ENCODE data around the gene SLC25A39. TPM values are rescaled to one million over a fixed set of nuclear protein-coding genes. Genes with fewer than 3 reads are reported as not detected.

The SLC25A39 gene
- total RNA-seq, 1 donor from 2014 or later = 80.6 TPM

GRCh38 chr17:44352828-44353671 lies 28.4 kb upstream of the SLC25A39 start:
- DNase-seq (ENCODE audit: low read depth) = no peak
- no peak overlapping the region for H3K27ac ChIP-seq (ENCODE audit: low read depth, low read length)
- Mint-ChIP-seq H3K4me3 (ENCODE audit: unreplicated experiment) (peak overlapping the region; percentile 67), H3K9me3 (ENCODE audit: unreplicated experiment) (no peaks in the 10 kb centered on the region), H3K27me3 (ENCODE audit: low read depth, unreplicated experiment) (peaks cover 5% of the 10 kb centered on the region), H3K27ac (ENCODE audit: unreplicated experiment) (peak overlapping the region; percentile 62), H3K4me1 (ENCODE audit: low read depth, unreplicated experiment) (no peaks in the 10 kb centered on the region), H3K36me3 (ENCODE audit: low read depth, unreplicated experiment) (peaks cover 17% of the 10 kb centered on the region)
- H3K4me3 ChIP-seq (ENCODE audit: insufficient read depth, low read depth, low read length) = no peak overlapping the region
- H3K79me2 ChIP-seq (ENCODE audit: insufficient read depth, low read length) = no peaks in the 10 kb centered on the region
- no peak overlapping the region for H3K9ac ChIP-seq (ENCODE audit: low read length)
- H3K9me3 ChIP-seq (ENCODE audit: insufficient read depth, low read depth, low read length) = no peaks in the 10 kb centered on the region
- no peak overlapping the region for H2AFZ ChIP-seq (ENCODE audit: low read depth, low read length)
- H3K4me2 ChIP-seq (ENCODE audit: low read length) = peak overlapping the region; percentile 66
- FAIRE-seq = no peak
- TF ChIP-seq CTCF (IDR thresholded peaks at IDR 0.05; ENCODE audit: insufficient read depth, low read depth, low read length) = no peak
- TF ChIP-seq EZH2 (IDR thresholded peaks at IDR 0.05; ENCODE audit: insufficient read depth, low read length) = no peak
- no peaks in the 10 kb centered on the region for H3K4me1 ChIP-seq (ENCODE audit: insufficient read depth, low read length)
- H4K20me1 ChIP-seq (ENCODE audit: insufficient read depth, low read length) = peaks cover 54% of the 10 kb centered on the region
- H3K36me3 ChIP-seq (ENCODE audit: insufficient read depth, low read length) = no peaks in the 10 kb centered on the region
- no peaks in the 10 kb centered on the region for H3K27me3 ChIP-seq (ENCODE audit: insufficient read depth, low read length)

- H3K4me3 ChIP-seq (ENCODE audit: insufficient read depth, low read depth, low read length) = no peak overlapping the region
- H3K4me3 Mint-ChIP-seq (ENCODE audit: unreplicated experiment) = no peak overlapping the region
Observed at GRCh38 chr17:44351961-44352827, 27.6 kb upstream of the SLC25A39 start.

More at GRCh38 chr17:44351961-44352827, 27.6 kb upstream of the SLC25A39 start:
- Histone ChIP-seq H2AFZ (ENCODE audit: low read depth, low read length) (no peak overlapping the region), H3K9ac (ENCODE audit: low read length) (no peak overlapping the region), H3K36me3 (ENCODE audit: insufficient read depth, low read length) (no peaks in the 10 kb centered on the region), H3K79me2 (ENCODE audit: insufficient read depth, low read length) (no peaks in the 10 kb centered on the region), H3K4me1 (ENCODE audit: insufficient read depth, low read length) (no peaks in the 10 kb centered on the region), H4K20me1 (ENCODE audit: insufficient read depth, low read length) (peaks cover 51% of the 10 kb centered on the region), H3K27ac (ENCODE audit: low read depth, low read length) (no peak overlapping the region), H3K9me3 (ENCODE audit: insufficient read depth, low read depth, low read length) (no peaks in the 10 kb centered on the region), H3K27me3 (ENCODE audit: insufficient read depth, low read length) (no peaks in the 10 kb centered on the region), H3K4me2 (ENCODE audit: low read length) (no peak overlapping the region)
- H3K27ac Mint-ChIP-seq (ENCODE audit: unreplicated experiment) = no peak overlapping the region
- H3K27me3 Mint-ChIP-seq (ENCODE audit: low read depth, unreplicated experiment) = peaks cover 5% of the 10 kb centered on the region
- peaks cover 15% of the 10 kb centered on the region for H3K36me3 Mint-ChIP-seq (ENCODE audit: low read depth, unreplicated experiment)
- no peak for FAIRE-seq
- H3K9me3 Mint-ChIP-seq (ENCODE audit: unreplicated experiment) = no peaks in the 10 kb centered on the region
- no peak for DNase-seq (ENCODE audit: low read depth)
- TF ChIP-seq CTCF (IDR thresholded peaks at IDR 0.05; ENCODE audit: insufficient read depth, low read depth, low read length) (no peak), EZH2 (IDR thresholded peaks at IDR 0.05; ENCODE audit: insufficient read depth, low read length) (no peak)
- no peaks in the 10 kb centered on the region for H3K4me1 Mint-ChIP-seq (ENCODE audit: low read depth, unreplicated experiment)
